Neural cell (in vitro differentiated cells): ENCODE data around the gene TMBIM1. TPM values are rescaled to one million over a fixed set of nuclear protein-coding genes. Genes with fewer than 3 reads are reported as not detected.

ENCODE experiments used
- H2AFZ ChIP-seq: fragments of 200-600, 300-800 bp; sonication (generic), shearing (Covaris generic); 2 replicates; pipeline ENCODE4 v1.6.0; 2014; ENCODE audit warnings: low read depth, mild to moderate bottlenecking, antibody characterized with exemption, low read length, moderate library complexity
- H3F3A ChIP-seq: fragments of 200-600 bp; shearing (Covaris generic); 2 replicates; pipeline ENCODE4 v1.6.1; 2016; ENCODE audit warnings: mild to moderate bottlenecking, moderate library complexity, mixed read lengths, antibody characterized with exemption, low read length; ENCODE audit not compliant: insufficient read depth, poor library complexity, severe bottlenecking
- H3K27ac ChIP-seq: fragments of 200-600, 300-800 bp; sonication (generic), shearing (Covaris generic); 2 replicates; pipeline ENCODE4 v1.5.1; 2014; ENCODE audit warnings: mild to moderate bottlenecking, low read length, moderate library complexity
- H3K27me3 ChIP-seq: fragments of 300-800, 200-600 bp; sonication (generic), shearing (Covaris generic); 2 replicates; pipeline ENCODE4 v1.6.0; 2014; ENCODE audit warnings: mild to moderate bottlenecking, low read depth, low read length, moderate library complexity; ENCODE audit not compliant: insufficient read depth
- H3K36me3 ChIP-seq: fragments of 300-800, 200-600 bp; sonication (generic), shearing (Covaris generic); 2 replicates; pipeline ENCODE4 v1.5.1; 2014; ENCODE audit warnings: mild to moderate bottlenecking, antibody characterized with exemption, low read length, moderate library complexity; ENCODE audit not compliant: insufficient read depth
- H3K4me2 ChIP-seq: fragments of 300-800, 200-600 bp; sonication (generic), shearing (Covaris generic); 2 replicates; pipeline ENCODE4 v1.6.0; 2014; ENCODE audit warnings: mild to moderate bottlenecking, low read length
- H3K4me3 ChIP-seq: fragments of 300-800, 200-600 bp; sonication (generic), shearing (Covaris generic); 2 replicates; pipeline ENCODE4 v1.5.1; 2014; ENCODE audit warnings: mild to moderate bottlenecking, low read length, moderate library complexity
- H3K79me2 ChIP-seq: fragments of 200-600 bp; shearing (Covaris generic); replicated peaks from 2 replicates; pipeline ENCODE4 v1.6.0; 2014; ENCODE audit warnings: mild to moderate bottlenecking, low read length, moderate library complexity; ENCODE audit not compliant: insufficient read depth
- H3K9ac ChIP-seq: fragments of 300-800, 200-600 bp; sonication (generic), shearing (Covaris generic); 2 replicates; pipeline ENCODE4 v1.6.1; 2016; ENCODE audit warnings: mild to moderate bottlenecking, low read length, mixed read lengths
- H3K9me2 ChIP-seq: fragments of 200-600 bp; shearing (Covaris generic); 2 replicates; pipeline ENCODE4 v1.6.1; 2016; ENCODE audit warnings: mild to moderate bottlenecking, low read length, mixed read lengths; ENCODE audit not compliant: insufficient read depth
- H3K9me3 ChIP-seq: fragments of 200-600, 300-800 bp; sonication (generic), shearing (Covaris generic); 2 replicates; pipeline ENCODE4 v1.6.1; 2016; ENCODE audit warnings: mild to moderate bottlenecking, mixed run types, low read length, moderate library complexity, mixed read lengths
- H4K20me1 ChIP-seq: fragments of 200-600 bp; shearing (Covaris generic); 2 replicates; pipeline ENCODE4 v1.6.1; 2016; ENCODE audit warnings: mild to moderate bottlenecking, mixed run types; ENCODE audit not compliant: insufficient read depth
- EP300 ChIP-seq: fragments of 450-650 bp; conservative IDR thresholded peaks from 2 replicates; pipeline ENCODE4 v1.6.1; 2014; ENCODE audit warnings: antibody characterized with exemption, mild to moderate bottlenecking, moderate library complexity; ENCODE audit not compliant: poor library complexity, severe bottlenecking
- EZH2 ChIP-seq: fragments of 200-600, 300-800 bp; shearing (Covaris generic), sonication (generic); IDR thresholded peaks from 2 replicates; pipeline ENCODE4 v1.6.1; 2014; ENCODE audit warnings: antibody characterized with exemption, low read length, borderline replicate concordance, mild to moderate bottlenecking; ENCODE audit not compliant: insufficient read depth, poor library complexity, severe bottlenecking
- MXI1 ChIP-seq: fragments of 450-650 bp; conservative IDR thresholded peaks from 2 replicates; pipeline ENCODE4 v1.6.1; 2014; ENCODE audit warnings: antibody characterized with exemption, mild to moderate bottlenecking; ENCODE audit not compliant: poor library complexity, severe bottlenecking
- POLR2AphosphoS5 ChIP-seq: IDR thresholded peaks from 2 replicates; pipeline ENCODE4 v1.6.1; 2012
- RAD21 ChIP-seq: fragments of 450-650 bp; conservative IDR thresholded peaks from 2 replicates; pipeline ENCODE4 v1.6.1; 2014; ENCODE audit warnings: antibody characterized with exemption, mild to moderate bottlenecking, moderate library complexity
- SMC3 ChIP-seq: fragments of 450-650 bp; conservative IDR thresholded peaks from 2 replicates; pipeline ENCODE4 v1.6.1; 2014; ENCODE audit warnings: antibody characterized with exemption, mild to moderate bottlenecking, moderate library complexity; ENCODE audit not compliant: poor library complexity
- TAF1 ChIP-seq: IDR thresholded peaks from 2 replicates; pipeline ENCODE4 v1.6.1; 2012; ENCODE audit warnings: low read depth
- polyA plus RNA-seq: library from polyadenylated mRNA; depleted of rRNA; stranded (reverse); fragments of >200 nt; gene quantifications from 2 replicates; pipeline ENCODE4 v1.2.3, GENCODE V29; 2014
- TF ChIP-seq, protein P1 (sequence below): IDR thresholded peaks from 2 replicates; pipeline ENCODE4 v1.6.1; 2012; ENCODE audit warnings: borderline replicate concordance
- TF ChIP-seq, protein P2 (sequence below): fragments of 450-650 bp; IDR thresholded peaks from 2 replicates; pipeline ENCODE4 v1.5.1; 2014; ENCODE audit warnings: antibody characterized with exemption, mild to moderate bottlenecking, moderate library complexity; ENCODE audit not compliant: poor library complexity, severe bottlenecking

TMBIM1 gene
- polyA plus RNA-seq, 1 donor from 2014 or later: not detected

DNA sequence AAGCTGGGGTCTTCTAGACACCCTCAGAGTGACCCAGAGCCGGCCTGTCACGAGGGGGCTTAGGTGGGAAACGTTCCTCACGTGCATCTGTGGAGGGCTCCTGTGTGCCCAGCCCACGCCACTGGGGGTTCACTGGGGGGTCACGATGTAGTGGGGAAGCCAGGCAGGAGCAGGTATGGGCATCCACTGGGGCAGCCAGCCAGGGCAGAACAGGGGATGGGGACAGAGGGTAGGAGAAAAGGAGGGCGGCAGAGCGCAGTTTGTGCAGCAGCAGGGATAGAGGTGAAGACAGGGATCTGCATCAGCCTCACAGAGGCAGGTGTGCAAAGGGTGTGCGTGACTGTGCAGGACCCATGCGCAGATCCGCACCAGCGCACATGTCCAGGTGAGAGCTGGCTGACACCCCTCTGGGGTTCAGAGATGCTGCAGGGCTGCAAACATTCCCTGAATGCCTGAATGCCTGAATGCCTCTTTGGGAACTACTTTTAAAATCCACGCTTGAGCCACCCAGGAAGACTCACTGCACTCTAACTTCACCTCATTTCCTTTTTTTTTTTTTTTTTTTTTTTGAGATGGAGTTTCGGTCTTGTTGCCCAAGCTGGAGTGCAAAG is 11.9 kb downstream of the TMBIM1 start:
- H3K4me2 ChIP-seq: no peak overlapping the region
- no peaks in the 10 kb centered on the region for H3K9me2 ChIP-seq
- H3K9me3 ChIP-seq: no peaks in the 10 kb centered on the region
- no peak overlapping the region for H3K4me3 ChIP-seq
- H3F3A ChIP-seq: no peaks in the 10 kb centered on the region
- no peaks in the 10 kb centered on the region for H3K27me3 ChIP-seq
- H4K20me1 ChIP-seq: no peaks in the 10 kb centered on the region
- no peak overlapping the region for H2AFZ ChIP-seq
- H3K36me3 ChIP-seq: no peaks in the 10 kb centered on the region
- no peaks in the 10 kb centered on the region for H3K79me2 ChIP-seq
- TF ChIP-seq EP300: no peak
- TF ChIP-seq EZH2: no peak
- TF ChIP-seq RAD21: no peak
- TF ChIP-seq, protein P1, sequence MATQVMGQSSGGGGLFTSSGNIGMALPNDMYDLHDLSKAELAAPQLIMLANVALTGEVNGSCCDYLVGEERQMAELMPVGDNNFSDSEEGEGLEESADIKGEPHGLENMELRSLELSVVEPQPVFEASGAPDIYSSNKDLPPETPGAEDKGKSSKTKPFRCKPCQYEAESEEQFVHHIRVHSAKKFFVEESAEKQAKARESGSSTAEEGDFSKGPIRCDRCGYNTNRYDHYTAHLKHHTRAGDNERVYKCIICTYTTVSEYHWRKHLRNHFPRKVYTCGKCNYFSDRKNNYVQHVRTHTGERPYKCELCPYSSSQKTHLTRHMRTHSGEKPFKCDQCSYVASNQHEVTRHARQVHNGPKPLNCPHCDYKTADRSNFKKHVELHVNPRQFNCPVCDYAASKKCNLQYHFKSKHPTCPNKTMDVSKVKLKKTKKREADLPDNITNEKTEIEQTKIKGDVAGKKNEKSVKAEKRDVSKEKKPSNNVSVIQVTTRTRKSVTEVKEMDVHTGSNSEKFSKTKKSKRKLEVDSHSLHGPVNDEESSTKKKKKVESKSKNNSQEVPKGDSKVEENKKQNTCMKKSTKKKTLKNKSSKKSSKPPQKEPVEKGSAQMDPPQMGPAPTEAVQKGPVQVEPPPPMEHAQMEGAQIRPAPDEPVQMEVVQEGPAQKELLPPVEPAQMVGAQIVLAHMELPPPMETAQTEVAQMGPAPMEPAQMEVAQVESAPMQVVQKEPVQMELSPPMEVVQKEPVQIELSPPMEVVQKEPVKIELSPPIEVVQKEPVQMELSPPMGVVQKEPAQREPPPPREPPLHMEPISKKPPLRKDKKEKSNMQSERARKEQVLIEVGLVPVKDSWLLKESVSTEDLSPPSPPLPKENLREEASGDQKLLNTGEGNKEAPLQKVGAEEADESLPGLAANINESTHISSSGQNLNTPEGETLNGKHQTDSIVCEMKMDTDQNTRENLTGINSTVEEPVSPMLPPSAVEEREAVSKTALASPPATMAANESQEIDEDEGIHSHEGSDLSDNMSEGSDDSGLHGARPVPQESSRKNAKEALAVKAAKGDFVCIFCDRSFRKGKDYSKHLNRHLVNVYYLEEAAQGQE: no peak
- TF ChIP-seq, protein P2, sequence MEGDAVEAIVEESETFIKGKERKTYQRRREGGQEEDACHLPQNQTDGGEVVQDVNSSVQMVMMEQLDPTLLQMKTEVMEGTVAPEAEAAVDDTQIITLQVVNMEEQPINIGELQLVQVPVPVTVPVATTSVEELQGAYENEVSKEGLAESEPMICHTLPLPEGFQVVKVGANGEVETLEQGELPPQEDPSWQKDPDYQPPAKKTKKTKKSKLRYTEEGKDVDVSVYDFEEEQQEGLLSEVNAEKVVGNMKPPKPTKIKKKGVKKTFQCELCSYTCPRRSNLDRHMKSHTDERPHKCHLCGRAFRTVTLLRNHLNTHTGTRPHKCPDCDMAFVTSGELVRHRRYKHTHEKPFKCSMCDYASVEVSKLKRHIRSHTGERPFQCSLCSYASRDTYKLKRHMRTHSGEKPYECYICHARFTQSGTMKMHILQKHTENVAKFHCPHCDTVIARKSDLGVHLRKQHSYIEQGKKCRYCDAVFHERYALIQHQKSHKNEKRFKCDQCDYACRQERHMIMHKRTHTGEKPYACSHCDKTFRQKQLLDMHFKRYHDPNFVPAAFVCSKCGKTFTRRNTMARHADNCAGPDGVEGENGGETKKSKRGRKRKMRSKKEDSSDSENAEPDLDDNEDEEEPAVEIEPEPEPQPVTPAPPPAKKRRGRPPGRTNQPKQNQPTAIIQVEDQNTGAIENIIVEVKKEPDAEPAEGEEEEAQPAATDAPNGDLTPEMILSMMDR: no peak
- no peak for TF ChIP-seq MXI1
- TF ChIP-seq POLR2AphosphoS5: no peak
- TF ChIP-seq SMC3: no peak
- no peak for TF ChIP-seq TAF1
- no peak overlapping the region for H3K9ac ChIP-seq
- no peak overlapping the region for H3K27ac ChIP-seq

DNA sequence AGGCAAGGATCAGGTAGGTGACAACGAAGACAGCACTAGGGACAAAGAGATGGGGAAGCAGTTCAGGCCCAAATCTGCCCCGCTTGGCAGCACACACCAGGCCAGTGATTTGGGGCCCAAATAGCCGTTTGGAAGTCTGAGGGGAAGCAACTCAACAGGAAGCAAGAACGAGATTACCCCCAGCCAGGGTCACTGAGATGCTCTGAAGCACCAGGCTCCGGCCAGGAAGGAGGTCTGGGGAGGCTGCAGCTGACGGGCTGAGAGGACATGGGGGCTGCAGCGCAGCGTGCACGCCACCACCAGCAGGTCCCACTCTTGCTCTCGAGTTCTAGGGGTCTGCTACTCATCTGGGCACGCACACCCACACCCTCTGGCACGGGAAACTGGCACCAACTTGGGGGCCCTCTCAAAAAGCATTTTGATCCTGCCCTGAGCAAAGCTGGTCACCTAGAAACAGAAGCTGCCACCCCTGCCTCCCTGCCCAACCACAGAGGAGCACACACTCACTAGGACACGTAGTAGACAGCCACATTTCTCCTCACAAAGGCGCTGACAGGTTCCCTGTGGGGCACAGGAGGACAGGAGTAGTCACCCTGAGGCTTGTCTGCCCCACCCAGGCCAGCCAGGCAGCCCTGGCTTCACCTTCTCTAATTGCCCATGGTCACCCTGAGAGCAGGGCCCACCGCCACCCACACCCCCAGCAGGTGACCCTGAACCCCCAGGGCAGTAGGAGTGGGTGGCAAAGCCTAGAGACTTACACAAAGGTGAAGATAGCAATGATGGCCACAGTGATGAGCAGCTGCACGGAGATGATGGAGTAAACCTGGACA is 13.6 kb downstream of the TMBIM1 start:
- Histone ChIP-seq H3K4me2 (no peak overlapping the region), H3K36me3 (no peaks in the 10 kb centered on the region), H3K9me3 (no peaks in the 10 kb centered on the region), H3K79me2 (no peaks in the 10 kb centered on the region), H3K27ac (no peak overlapping the region), H2AFZ (no peak overlapping the region), H3K27me3 (no peaks in the 10 kb centered on the region), H3F3A (no peaks in the 10 kb centered on the region), H3K4me3 (no peak overlapping the region), H4K20me1 (no peaks in the 10 kb centered on the region), H3K9me2 (no peaks in the 10 kb centered on the region), H3K9ac (no peak overlapping the region)
- TF ChIP-seq TAF1 (no peak), EZH2 (no peak), POLR2AphosphoS5 (no peak), MXI1 (no peak), RAD21 (no peak), SMC3 (no peak), EP300 (no peak)
- TF ChIP-seq, protein P1: no peak
- TF ChIP-seq, protein P2: no peak
